HG03095 (cell line): Measurements from ENCODE around the gene KHDC4.
A peak's percentile ranks its signal among the peaks of the same experiment; 100 is the strongest.
"Not testable (repeated sequence)": the region's sequence is repeated elsewhere in the genome, so short reads cannot be mapped to it uniquely, and the experiment has no call there.

Experiments
- ATAC-seq: cut with Tn5 transposase; IDR thresholded peaks from one replicate; pipeline ENCODE4 v1.9.1; 2021; ENCODE audit warnings: moderate library complexity; ENCODE audit not compliant: unreplicated experiment

Gene KHDC4

GRCh38 chr1:155911156-155912055 lies 22.8 kb downstream of the KHDC4 start, which contains the start of gene RIT1:
TSS of gene RIT1 (minus strand) at chr1:155911349. CDS start at chr1:155910761, 588 bp downstream.
- ATAC-seq: peak; percentile 73

- ATAC-seq: no peak
Observed at GRCh38 chr1:155910621-155911121, 23.5 kb downstream of the KHDC4 start.

- ATAC-seq: no peak
Observed at GRCh38 chr1:155909894-155910293, 24.3 kb downstream of the KHDC4 start.

- ATAC-seq: no peak
Observed at GRCh38 chr1:155904261-155904660, 30.0 kb downstream of the KHDC4 start.

- ATAC-seq: no peak
Observed at GRCh38 chr1:155900161-155900560, 34.1 kb downstream of the KHDC4 start.

GRCh38 chr1:155899683-155900082 lies 34.5 kb downstream of the KHDC4 start:
- no peak for ATAC-seq

GRCh38 chr1:155898888-155899287 lies 35.3 kb downstream of the KHDC4 start:
- no peak for ATAC-seq

- ATAC-seq: no peak
Observed at GRCh38 chr1:155897746-155898145, 36.5 kb downstream of the KHDC4 start.

GRCh38 chr1:155896476-155896875 lies 37.7 kb downstream of the KHDC4 start:
- ATAC-seq: not testable (repeated sequence)

GRCh38 chr1:155895617-155896016 lies 38.6 kb downstream of the KHDC4 start:
- ATAC-seq: not testable (repeated sequence)

- no peak for ATAC-seq
Observed at GRCh38 chr1:155893389-155894142, 40.6 kb downstream of the KHDC4 start.

GRCh38 chr1:155892796-155893195 lies 41.4 kb downstream of the KHDC4 start:
- ATAC-seq: no peak

- no peak for ATAC-seq
Observed at GRCh38 chr1:155890251-155890650, 44.0 kb downstream of the KHDC4 start.

GRCh38 chr1:155889566-155889965 lies 44.6 kb downstream of the KHDC4 start:
- no peak for ATAC-seq

GRCh38 chr1:155888481-155888880 lies 45.7 kb downstream of the KHDC4 start:
- ATAC-seq: no peak

- ATAC-seq: no peak
Observed at GRCh38 chr1:155884982-155885381, 49.2 kb downstream of the KHDC4 start.

- no peak for ATAC-seq
Observed at GRCh38 chr1:155884031-155884960, 49.9 kb downstream of the KHDC4 start.

- no peak for ATAC-seq
Observed at GRCh38 chr1:155882766-155883165, 51.4 kb downstream of the KHDC4 start.

- no peak for ATAC-seq
Observed at GRCh38 chr1:155882235-155882634, 52.0 kb downstream of the KHDC4 start.

GRCh38 chr1:155880950-155881349 lies 53.3 kb downstream of the KHDC4 start:
- ATAC-seq: no peak

GRCh38 chr1:155880251-155880650 lies 54.0 kb downstream of the KHDC4 start:
- no peak for ATAC-seq
